NCI-H2107 (cell line): Measurements from ENCODE around the gene TREX2.

Experiments
- DNase-seq: peaks from one replicate; lab custom pipeline; 2025; lab: John Stamatoyannopoulos, UW

TREX2 gene

DNA sequence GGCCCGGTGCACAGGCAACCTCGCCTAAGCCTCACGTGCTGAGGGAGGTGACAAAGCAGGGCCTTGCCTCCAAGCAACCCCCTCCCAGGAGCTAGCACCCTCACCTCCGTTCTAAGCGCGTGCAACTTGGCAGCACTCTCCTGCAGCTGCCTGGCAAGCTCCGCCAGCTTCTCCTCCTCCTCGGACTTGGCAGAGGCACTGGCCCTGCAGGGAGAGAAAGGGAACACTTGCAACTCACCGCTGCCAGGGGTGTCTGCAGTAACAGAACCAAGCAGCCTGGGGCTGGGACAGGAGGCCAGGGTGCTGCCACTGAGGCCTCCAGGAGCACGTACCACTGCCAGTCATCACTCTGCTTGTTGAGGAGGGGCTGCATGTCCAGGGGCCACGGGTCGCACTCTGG, 10.3 kb upstream of the TREX2 start:
- DNase-seq, result no peak

DNA sequence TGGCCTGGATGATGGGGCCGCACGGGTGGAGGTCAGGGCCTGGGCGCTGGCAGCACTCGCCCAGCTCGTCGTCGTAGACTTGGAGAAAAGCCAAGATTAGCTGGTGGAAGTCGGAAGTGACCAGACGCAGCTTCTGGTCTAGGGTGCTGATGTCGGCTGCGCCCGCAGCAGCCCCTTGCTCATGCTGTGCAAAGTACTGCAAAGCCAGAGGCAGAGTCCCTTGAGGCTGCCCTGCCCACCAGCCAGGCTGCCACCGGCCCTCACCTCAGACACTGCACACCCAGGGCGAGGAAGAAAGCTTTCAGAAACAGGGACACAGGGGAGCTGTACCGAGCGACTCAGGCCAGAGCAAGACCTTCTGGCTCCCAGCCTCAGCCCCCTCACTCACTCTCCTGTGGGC, 9.7 kb upstream of the TREX2 start:
- DNase-seq, result no peak

DNA sequence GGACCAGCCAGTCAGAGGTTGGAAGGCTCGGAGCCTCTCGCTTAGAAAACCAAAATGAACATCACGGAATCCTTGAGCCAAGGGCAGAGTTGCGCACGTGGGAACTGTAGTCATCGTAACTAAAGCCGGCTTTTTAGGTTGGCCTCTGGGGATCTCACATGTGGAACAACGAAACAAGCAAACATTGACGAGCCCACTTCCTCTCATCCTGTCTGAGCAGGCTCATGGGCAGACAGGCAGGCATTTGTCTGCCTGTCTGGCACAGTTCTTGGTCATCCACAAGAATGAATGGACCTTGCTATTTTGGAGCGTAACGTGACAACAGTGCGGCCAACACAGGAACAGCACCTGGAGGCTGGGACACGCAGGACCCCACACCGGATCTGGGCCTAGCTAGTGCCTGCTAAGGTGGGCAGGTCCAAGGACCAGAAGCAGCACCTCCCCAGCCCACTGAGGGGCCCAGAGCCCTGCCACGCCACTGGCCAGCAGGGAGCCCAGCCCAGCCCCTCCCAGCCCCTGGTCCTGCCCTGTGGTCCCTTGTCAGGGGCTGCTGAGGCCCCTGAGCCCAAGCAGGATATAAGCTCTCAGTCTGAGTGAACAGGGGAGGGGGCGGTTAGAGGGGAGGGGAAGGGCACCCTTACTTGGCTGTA, 9.2 kb upstream of the TREX2 start:
- DNase-seq, result no peak

DNA sequence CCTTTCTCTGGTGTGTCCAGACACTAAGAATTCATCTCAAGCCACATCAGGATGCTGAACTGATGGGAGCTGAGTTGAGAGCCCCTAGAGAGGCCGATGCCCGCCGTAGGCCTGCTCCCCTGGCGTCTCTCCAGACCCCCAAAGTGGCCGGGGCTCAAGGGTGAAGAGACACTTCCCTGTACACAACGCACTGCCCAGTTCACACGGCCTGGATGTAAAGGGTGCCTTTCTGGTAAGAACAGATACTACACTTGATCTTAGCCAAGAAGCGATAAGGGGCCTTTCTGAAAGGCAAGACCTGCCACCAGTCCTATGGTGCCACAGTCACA, 5.1 kb upstream of the TREX2 start:
- DNase-seq, result no peak

GRCh38 chrX:153450114-153450948, 4.5 kb upstream of the TREX2 start:
- DNase-seq, result no peak

GRCh38 chrX:153449368-153450113, 3.7 kb upstream of the TREX2 start:
- DNase-seq, result no peak

DNA sequence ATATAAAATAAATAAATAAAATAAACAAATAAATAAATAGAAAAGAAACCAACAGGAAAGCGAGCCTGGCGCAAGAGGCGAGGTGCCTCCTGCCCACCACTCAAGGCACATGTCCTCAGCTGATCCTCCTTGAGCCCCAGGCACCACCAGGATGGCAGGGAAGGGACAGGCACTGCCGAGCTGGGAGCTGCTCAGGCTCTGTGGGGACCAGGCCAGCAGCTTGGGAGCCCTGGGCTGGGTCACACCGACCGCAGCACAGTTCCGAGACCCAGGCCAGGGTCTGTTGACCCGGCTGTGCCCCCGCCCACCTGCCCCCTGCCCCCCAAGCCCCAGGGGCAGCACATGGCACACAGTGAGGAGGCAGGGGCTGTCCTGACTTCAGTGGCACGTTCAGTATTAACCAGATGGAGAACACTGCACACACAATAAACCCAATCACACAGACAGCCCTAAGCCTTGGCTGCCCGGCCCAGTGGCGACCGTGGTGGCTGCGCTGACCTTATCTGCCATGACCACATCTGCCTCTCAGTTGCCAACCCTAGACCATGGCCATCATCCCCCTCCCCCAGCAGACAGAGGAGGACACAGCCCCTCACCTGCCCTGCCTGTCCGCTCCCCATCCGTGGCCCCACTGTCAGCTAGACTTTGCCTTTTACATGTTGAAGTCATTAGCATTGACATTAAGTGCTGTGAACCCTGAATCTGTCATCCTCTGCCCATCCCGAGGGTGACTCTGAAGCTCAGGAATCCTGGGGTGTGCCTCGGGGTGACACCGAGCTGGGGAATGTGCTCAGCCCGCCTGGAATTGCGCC, 2.9 kb upstream of the TREX2 start:
- no peak for DNase-seq

DNA sequence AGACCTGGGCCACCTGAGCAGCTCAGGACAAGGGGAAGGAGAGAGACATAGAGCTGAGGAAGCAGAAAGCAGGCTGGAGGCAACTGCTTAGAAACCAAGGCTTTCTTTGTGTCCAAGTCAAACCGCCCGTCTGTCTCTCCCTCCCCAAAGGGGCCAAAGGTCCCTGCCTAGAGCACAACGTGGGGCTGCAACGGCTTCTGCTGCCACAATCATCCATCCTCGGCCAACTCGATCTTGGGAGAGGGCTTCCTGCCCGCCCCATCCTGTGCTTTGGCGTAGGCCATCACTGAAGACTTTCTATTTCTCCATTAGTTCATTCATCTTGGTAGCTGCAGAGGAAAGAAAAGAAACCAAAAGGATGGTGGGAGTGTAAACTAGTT, 1.7 kb upstream of the TREX2 start:
- DNase-seq, result no peak

GRCh38 chrX:153446950-153447580, 1.2 kb upstream of the TREX2 start:
- DNase-seq, result no peak

DNA sequence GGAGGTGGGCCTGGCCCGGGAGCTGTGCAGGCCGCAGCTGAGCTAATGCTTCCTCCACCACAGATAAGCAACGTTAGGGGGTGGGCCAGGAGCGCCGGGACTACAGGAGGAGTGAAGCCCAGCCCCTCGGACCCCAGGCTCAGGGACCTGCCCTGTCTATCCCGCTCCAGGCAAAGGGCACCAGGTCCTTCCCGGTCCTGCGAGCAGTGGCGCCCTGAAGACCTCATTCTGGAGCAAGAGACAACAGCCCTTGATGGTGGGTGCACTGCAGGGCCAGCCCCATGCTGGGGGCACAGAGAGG, 730 bp upstream of the TREX2 start:
- DNase-seq, result no peak

DNA sequence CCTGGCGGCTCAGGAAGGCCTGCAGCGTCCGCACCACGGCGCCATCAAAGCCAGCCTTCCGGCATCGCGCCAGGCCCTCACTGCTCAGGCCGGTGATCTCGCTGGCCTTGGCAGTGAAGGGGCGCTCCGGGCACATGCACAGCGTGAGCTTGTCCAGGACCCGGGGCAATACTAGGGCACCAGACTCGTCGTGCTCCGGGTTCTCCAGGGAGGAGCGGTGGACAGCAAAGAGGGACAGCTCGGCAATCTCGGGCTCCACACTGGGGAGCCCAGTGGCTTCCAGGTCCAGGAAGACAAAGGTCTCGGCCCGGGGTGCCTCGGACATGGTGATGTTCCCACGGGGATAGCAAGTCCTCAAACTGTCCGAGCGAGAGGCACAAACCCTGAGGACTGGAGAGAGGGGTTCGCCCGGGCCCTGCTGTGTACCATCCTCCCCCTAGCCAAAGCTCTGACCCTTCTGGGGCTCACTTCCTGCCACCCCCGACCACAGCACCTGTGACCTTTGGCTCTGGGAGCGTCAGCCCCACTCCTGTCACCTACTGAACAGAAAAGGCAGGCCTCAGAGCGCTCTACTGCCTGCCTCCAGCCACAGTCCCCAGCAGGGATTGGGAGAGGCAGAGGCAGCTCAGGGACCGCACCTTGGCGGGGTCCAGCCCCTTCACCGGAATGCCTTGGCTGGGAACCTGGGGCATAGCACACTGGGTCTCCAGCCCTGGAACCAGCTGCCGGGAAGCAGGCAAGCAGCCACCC, 575 bp downstream of the TREX2 start:
- no peak for DNase-seq

GRCh38 chrX:153444333-153445011, 1.4 kb downstream of the TREX2 start:
- no peak for DNase-seq

GRCh38 chrX:153443476-153444332, 2.2 kb downstream of the TREX2 start:
- no peak for DNase-seq

DNA sequence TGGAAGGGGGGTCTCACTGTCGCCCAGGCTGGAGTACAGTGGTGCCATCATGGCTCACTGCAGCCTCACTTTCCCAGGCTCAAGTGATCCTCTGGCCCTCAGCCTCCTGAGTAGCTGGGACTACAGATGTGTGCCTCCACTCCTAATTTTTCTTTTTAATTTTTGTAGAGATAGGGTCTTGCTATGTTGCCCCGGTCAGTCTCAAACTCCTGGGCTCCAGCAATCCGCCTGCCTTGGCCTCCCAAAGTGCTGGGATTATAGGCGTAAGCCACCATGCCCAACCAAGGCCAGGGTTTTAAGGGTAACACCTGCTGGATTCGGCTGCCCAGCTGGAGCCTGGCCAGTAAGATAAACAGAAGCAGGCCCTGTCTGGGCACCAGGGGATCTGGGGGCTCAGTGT, 3.4 kb downstream of the TREX2 start:
- DNase-seq, result no peak

DNA sequence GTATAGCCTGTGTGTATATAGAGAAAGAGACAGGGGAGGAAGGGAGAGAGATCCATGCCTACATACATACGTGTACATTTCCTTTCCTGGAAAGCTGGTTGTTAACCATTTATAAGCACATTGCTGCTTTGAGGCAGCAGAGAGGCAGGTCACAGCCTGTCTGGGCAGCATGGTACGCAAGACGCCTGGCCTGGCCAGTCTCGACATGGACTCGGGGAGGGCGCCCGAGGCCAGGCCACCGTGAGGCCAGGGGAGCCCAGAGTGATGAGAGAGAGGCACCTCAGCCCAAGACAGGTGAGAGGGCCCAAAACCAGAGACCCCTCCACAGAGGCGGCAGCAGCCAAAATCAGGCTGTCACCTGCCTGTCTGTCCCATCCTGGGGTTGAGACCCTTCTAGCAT, 3.9 kb downstream of the TREX2 start:
- DNase-seq, result no peak

GRCh38 chrX:153441296-153441695, 4.6 kb downstream of the TREX2 start:
- DNase-seq, result no peak

GRCh38 chrX:153440556-153441135, 5.2 kb downstream of the TREX2 start:
- DNase-seq, result no peak

DNA sequence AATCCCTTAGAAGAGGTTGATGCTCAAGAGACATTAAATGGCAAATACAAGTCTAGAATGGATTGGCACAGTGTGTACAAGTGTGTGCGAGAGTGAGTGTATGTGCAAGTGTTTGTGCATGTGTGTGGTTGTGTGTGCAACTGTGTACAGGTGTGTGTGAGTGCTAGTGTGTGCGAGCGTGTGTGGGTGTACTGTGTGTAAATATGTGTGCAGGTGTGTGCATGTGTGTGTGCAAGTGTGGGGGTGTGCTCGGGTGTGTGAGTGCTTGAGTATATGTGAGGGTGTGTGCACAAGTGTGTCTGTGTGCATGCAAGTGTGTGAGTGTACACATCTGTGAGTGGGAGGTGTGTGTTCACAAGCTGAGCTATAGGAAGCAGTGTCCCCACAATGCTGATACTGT, 5.9 kb downstream of the TREX2 start:
- no peak for DNase-seq

DNA sequence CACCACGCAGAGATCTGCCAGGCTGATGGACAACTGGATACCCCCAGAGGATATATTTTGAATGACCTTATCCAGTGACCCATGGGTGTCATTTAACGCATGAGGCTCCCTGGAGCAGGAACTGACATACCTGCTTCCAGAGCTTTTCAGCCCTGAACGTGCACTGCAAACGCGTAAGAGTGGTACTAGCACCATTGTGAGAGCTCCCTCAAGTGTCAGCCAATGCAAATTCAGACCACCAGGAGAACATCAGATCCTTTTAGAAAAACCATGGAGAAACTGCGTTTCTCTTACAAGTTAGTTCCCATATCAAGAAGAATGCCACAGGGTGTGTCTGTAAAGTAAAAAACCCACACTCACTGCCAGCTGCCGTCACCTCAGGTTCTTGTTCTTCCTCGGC, 7.3 kb downstream of the TREX2 start:
- no peak for DNase-seq
